Measurements from ENCODE around the gene MB21D2.
"Not testable (repeated sequence)": the region's sequence is repeated elsewhere in the genome, so short reads cannot be mapped to it uniquely, and the experiment has no call there.

MB21D2 gene

GRCh38 chr3:192917404-192918274 is at the start of gene MB21D2:
Gene MB21D2 (minus strand): TSS chr3:192917856. CDS start chr3:192917840, 16 bp downstream.
- peak; percentile 30 to 71 (median 43) for DNase-seq

GRCh38 chr3:192964959-192965719 is 47.5 kb upstream of the MB21D2 start:
- not testable (repeated sequence) for DNase-seq

DNA sequence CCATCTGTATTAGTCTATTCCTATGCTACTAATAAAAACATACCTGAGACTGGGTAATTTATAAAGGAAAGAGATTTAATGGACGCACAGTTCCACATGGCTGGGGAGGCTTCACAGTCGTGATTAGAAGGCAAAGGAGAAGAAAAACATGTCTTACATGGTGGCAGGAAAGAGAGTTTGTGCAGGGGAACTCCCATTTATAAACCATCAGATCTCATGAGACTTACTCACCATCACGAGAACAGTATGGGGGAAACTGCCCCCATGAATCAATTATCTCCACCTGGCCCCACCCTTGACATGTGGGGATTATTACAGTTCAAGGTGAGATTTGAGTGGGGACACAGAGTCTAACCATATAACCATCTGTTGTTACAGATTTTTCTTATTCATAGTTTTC is 42.1 kb upstream of the MB21D2 start:
- no peak for DNase-seq

- no peak for DNase-seq
Measured at GRCh38 chr3:192958219-192958872, 40.7 kb upstream of the MB21D2 start.

- no peak for DNase-seq
Measured at GRCh38 chr3:192957441-192958021, 39.9 kb upstream of the MB21D2 start.

- no peak for DNase-seq
Measured at GRCh38 chr3:192953926-192954325, 36.3 kb upstream of the MB21D2 start.

GRCh38 chr3:192947421-192947820 is 29.8 kb upstream of the MB21D2 start:
- no peak for DNase-seq

GRCh38 chr3:192943393-192943792 is 25.7 kb upstream of the MB21D2 start:
- no peak for DNase-seq

DNA sequence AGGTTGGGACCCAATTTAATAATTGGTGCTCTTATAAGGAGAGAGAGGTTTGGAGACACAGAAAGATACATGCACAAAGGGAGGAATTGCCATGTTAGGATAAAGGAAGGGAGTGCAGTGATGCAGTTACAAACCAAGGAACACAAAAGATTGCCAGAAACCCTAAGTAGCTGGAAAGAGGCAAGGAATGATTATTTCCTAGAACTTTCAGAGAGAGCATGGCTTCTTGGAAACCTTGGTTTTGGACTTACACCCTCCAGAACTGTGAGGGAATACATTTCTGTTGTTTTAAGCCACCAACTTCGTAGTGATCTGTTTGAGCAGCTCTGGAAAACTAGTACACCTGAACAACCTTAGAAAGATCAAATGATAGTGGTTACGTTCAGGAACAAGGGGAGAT is 25.0 kb upstream of the MB21D2 start:
- no peak for DNase-seq

GRCh38 chr3:192940129-192940528 is 22.5 kb upstream of the MB21D2 start:
- no peak for DNase-seq

GRCh38 chr3:192935441-192935840 is 17.8 kb upstream of the MB21D2 start:
- DNase-seq: no peak

DNA sequence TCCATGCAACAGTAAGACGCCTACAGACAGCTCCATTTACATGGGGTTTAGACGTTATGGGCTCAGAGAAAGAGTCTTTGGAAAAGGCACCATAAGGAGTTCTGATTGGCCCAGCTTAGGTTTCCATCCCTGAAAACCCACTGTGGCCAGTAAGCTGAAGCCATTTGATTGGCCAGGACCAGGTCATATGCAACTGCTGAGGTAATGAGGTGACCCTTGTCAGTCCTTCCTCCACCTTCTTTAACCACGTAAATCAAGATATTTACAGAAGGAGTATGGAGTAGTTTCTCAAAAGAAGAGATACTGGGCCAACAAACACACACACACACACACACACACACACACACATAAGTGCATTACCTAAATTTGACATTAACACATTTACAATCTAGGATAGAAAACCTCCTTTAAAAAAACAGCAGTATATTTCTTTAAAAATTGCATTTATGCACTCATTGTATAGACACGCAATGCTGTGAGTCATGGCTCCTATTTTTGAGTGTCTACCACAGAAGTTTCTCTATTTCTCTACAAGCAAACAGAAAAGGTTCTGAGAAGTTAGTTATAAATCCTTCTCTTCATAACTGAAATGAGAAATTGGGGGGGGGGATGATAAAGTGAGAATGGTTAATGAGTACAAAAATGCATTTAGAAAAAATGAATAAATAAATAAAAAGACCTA is 16.3 kb upstream of the MB21D2 start:
- DNase-seq: no peak

- DNase-seq: no peak
Measured at GRCh38 chr3:192933259-192933658, 15.6 kb upstream of the MB21D2 start.

- DNase-seq: no peak
Measured at GRCh38 chr3:192931825-192932224, 14.2 kb upstream of the MB21D2 start.

- DNase-seq: no peak
Measured at GRCh38 chr3:192930577-192930976, 12.9 kb upstream of the MB21D2 start.

DNA sequence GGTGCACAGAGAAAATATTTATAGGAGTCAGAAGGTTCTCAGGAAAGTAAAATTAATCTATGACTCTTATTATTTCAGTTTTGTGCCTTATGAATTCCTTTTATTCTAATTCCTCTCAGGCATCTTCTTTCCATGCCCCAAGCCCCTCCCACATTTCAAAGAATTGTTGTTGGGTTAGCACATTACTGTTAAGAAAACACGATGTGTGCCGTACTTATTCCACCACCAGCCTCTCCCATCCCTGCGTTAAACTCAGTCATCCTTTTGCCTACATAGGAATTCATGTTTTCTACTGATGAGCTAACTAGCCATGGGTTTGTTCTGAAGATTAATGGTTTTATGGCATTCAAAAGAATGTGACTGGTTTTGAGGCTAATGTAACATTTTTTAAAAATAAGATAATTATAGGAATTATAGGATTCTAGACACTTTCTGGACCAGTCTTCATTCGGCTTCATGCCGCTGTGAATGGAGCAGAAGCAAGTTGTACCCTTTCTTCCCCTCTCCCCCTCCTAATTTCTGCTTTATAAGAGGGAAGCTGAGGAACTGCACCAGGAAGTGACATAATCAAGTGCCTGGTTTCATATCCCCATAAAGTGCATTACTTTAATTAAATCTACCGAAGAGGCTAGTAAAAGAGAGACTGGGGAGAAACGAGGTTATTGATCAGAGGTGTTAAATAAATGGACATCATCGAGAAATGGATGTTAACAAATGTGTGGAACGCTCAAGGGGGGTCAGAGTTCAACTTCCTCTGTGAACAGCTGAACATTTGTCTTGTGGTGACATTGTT is 12.3 kb upstream of the MB21D2 start:
- no peak for DNase-seq

DNA sequence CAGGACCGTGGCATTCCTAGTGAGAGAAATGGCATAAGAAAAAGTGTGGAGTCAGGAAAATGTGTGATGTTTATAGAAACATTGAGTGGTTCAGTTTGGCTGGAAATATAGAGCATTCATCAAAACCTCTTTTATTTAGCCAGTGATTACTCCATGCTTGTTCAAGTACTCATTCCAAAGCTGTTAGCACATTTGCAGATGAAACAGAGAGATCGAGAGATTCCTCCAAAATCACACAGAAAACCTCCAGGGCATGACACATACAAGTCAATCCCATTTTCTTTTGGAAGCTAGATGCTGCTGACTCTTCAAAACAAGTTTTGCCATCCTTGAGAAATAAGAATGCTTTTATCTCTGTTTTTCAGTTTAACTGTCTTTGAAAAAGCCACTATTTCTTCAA is 11.5 kb upstream of the MB21D2 start:
- no peak for DNase-seq

DNA sequence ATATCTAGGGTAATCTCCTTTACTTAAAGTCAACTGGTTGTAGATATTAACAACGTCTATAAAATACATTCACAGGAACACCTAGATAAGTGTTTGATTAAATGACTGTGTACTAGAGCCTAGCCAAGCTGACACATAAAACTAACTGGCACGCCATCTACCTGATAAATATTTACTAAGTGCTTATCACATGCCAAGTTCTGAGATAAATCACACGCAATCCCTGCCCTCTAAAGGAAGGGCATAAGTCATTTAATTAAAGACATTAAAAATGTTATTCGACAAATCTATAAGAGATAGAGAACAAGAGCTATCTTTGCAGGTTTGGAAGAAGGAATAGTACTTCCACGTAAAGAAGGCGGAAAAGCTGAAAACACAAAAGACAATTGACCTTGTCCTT is 11.1 kb upstream of the MB21D2 start:
- no peak for DNase-seq

DNA sequence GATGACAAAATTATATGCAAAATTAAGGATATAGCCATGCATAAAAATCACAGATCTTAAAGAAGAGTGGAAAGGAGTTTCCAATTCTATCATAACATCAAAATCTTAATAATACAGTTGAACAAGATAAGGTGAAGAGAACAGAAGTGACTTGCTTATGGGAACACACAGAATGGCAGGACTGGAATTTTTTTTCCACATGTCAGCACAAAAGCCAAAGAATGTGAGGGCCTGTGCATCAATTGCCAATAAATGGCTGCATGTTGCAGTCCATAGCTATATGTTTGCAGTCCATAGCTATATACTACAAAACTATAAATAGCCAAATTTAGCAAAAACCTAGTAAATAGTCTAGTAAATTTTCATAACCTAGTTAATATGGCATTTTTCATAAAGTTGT is 10.4 kb upstream of the MB21D2 start:
- no peak for DNase-seq

DNA sequence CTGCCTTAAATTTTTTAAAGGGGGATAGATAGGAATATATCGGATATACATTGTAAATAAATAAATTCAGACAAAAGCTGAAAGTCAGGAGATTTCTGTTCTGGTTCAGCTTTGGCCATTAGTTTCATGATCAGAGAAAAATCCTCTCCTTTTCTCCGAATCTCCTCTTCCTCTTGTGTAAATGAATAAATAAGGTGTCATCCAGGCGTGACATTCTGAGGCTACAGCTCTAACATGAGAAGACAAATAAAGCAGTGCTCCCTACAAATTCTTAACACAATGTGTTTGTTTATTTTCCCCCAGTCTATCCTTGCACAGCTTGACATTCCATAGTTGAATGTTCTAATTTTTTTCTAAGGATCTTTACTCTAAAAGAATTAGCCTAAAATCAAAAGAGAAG is 9.4 kb upstream of the MB21D2 start:
- no peak for DNase-seq

DNA sequence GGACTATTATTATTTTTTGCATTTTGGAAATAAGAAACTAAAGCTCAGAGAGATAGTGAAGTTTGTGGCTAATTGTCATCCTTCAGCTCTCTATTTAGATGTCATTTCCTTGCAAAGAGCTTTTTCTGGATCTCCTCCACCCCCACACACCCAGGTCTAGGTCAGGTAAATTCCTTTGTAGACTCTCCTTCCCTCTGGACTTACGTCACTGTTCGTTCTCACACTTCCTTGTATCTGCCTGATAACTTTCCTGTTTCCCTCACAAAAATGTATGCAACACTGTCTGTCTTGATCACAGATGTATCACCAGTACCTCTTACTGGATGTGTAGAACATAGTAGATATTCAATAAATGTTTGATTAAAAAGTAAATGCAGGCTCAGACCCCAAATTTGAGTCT is 6.1 kb upstream of the MB21D2 start:
- DNase-seq: no peak

- no peak for DNase-seq
Measured at GRCh38 chr3:192921793-192922192, 4.1 kb upstream of the MB21D2 start.

Data from stimulated activated naive CD4-positive, alpha-beta T cell (primary cell).